ENCODE results near the gene GALNT14.

Gene GALNT14

GRCh38 chr2:31078011-31078410, 60.2 kb downstream of the GALNT14 start:
- no peak for ATAC-seq

DNA sequence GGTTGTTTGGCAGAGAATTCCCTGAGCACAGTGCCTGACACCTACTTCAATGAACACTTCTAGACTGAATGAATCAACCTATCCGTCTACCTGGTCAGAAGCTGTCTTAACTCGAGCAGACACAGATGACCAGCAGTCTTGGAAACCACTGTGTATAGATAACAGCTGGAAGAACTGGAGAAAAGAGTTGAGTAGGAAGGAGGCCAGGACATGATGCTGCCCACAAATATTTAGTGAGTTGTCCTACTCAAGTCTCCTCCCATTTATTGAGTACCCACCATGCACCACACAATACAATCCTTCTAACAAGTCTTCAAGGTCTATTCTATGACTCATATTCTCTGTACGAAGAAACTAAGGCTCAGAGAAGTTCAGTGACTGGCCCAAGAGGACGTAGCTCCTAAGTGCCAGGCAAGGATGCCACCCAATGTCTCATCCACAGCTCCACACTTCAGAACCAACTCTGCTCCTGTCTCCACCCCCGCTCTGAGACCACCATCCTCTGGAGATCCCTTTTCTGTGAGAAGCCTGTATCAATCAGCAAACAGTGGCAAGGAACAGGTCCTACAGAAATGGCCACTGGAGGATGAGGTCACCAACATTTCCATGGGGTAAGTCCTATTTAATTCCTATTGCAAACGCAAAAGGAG, 62.2 kb downstream of the GALNT14 start:
- ATAC-seq = no peak
- TF ChIP-seq CSDC2 (CRISPR knock-in tag; IDR thresholded peaks at IDR 0.05) = no peak
- TF ChIP-seq, protein P1, sequence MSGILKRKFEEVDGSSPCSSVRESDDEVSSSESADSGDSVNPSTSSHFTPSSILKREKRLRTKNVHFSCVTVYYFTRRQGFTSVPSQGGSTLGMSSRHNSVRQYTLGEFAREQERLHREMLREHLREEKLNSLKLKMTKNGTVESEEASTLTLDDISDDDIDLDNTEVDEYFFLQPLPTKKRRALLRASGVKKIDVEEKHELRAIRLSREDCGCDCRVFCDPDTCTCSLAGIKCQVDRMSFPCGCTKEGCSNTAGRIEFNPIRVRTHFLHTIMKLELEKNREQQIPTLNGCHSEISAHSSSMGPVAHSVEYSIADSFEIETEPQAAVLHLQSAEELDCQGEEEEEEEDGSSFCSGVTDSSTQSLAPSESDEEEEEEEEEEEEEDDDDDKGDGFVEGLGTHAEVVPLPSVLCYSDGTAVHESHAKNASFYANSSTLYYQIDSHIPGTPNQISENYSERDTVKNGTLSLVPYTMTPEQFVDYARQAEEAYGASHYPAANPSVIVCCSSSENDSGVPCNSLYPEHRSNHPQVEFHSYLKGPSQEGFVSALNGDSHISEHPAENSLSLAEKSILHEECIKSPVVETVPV (CRISPR knock-in tag; IDR thresholded peaks at IDR 0.05) = no peak
- TF ChIP-seq, protein P2, sequence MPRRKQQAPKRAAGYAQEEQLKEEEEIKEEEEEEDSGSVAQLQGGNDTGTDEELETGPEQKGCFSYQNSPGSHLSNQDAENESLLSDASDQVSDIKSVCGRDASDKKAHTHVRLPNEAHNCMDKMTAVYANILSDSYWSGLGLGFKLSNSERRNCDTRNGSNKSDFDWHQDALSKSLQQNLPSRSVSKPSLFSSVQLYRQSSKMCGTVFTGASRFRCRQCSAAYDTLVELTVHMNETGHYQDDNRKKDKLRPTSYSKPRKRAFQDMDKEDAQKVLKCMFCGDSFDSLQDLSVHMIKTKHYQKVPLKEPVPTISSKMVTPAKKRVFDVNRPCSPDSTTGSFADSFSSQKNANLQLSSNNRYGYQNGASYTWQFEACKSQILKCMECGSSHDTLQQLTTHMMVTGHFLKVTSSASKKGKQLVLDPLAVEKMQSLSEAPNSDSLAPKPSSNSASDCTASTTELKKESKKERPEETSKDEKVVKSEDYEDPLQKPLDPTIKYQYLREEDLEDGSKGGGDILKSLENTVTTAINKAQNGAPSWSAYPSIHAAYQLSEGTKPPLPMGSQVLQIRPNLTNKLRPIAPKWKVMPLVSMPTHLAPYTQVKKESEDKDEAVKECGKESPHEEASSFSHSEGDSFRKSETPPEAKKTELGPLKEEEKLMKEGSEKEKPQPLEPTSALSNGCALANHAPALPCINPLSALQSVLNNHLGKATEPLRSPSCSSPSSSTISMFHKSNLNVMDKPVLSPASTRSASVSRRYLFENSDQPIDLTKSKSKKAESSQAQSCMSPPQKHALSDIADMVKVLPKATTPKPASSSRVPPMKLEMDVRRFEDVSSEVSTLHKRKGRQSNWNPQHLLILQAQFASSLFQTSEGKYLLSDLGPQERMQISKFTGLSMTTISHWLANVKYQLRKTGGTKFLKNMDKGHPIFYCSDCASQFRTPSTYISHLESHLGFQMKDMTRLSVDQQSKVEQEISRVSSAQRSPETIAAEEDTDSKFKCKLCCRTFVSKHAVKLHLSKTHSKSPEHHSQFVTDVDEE (CRISPR knock-in tag; IDR thresholded peaks at IDR 0.05) = no peak
- no peak for TF ChIP-seq ZC3H10 (CRISPR knock-in tag; IDR thresholded peaks at IDR 0.05)
- TF ChIP-seq RARB (CRISPR knock-in tag; IDR thresholded peaks at IDR 0.05) = no peak
- TF ChIP-seq, protein P3, sequence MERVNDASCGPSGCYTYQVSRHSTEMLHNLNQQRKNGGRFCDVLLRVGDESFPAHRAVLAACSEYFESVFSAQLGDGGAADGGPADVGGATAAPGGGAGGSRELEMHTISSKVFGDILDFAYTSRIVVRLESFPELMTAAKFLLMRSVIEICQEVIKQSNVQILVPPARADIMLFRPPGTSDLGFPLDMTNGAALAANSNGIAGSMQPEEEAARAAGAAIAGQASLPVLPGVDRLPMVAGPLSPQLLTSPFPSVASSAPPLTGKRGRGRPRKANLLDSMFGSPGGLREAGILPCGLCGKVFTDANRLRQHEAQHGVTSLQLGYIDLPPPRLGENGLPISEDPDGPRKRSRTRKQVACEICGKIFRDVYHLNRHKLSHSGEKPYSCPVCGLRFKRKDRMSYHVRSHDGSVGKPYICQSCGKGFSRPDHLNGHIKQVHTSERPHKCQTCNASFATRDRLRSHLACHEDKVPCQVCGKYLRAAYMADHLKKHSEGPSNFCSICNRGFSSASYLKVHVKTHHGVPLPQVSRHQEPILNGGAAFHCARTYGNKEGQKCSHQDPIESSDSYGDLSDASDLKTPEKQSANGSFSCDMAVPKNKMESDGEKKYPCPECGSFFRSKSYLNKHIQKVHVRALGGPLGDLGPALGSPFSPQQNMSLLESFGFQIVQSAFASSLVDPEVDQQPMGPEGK (CRISPR knock-in tag; IDR thresholded peaks at IDR 0.05; ENCODE audit: borderline replicate concordance) = no peak
- no peak for TF ChIP-seq ESRRG (CRISPR knock-in tag; IDR thresholded peaks at IDR 0.05)
- TF ChIP-seq ISL1 (CRISPR knock-in tag; IDR thresholded peaks at IDR 0.05) = no peak
- no peak for TF ChIP-seq BACH2 (CRISPR knock-in tag; IDR thresholded peaks at IDR 0.05; ENCODE audit: borderline replicate concordance)
- no peak for TF ChIP-seq ARNTL (CRISPR knock-in tag; IDR thresholded peaks at IDR 0.05; ENCODE audit: borderline replicate concordance, low read depth)
- TF ChIP-seq ZNF8 (CRISPR knock-in tag; IDR thresholded peaks at IDR 0.05) = no peak
- no peak for TF ChIP-seq ZNF70 (CRISPR knock-in tag; IDR thresholded peaks at IDR 0.05)
- no peak for TF ChIP-seq TOX (CRISPR knock-in tag; IDR thresholded peaks at IDR 0.05; ENCODE audit: borderline replicate concordance)
- no peak for TF ChIP-seq ZFP3 (CRISPR knock-in tag; IDR thresholded peaks at IDR 0.05)

More at GRCh38 chr2:31078011-31078410, 60.2 kb downstream of the GALNT14 start:
- TF ChIP-seq, protein P4, sequence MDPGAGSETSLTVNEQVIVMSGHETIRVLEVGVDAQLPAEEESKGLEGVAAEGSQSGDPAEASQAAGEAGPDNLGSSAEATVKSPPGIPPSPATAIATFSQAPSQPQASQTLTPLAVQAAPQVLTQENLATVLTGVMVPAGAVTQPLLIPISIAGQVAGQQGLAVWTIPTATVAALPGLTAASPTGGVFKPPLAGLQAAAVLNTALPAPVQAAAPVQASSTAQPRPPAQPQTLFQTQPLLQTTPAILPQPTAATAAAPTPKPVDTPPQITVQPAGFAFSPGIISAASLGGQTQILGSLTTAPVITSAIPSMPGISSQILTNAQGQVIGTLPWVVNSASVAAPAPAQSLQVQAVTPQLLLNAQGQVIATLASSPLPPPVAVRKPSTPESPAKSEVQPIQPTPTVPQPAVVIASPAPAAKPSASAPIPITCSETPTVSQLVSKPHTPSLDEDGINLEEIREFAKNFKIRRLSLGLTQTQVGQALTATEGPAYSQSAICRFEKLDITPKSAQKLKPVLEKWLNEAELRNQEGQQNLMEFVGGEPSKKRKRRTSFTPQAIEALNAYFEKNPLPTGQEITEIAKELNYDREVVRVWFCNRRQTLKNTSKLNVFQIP (CRISPR knock-in tag; IDR thresholded peaks at IDR 0.05; ENCODE audit: borderline replicate concordance, low read depth) = no peak
- TF ChIP-seq ESRRG (CRISPR knock-in tag; IDR thresholded peaks at IDR 0.05) = no peak
- no peak for TF ChIP-seq ZNF70 (CRISPR knock-in tag; IDR thresholded peaks at IDR 0.05)
- TF ChIP-seq ZNF8 (CRISPR knock-in tag; IDR thresholded peaks at IDR 0.05) = no peak
- TF ChIP-seq TCF4 (CRISPR knock-in tag; IDR thresholded peaks at IDR 0.05; ENCODE audit: borderline replicate concordance) = no peak
- TF ChIP-seq CREB5 (CRISPR knock-in tag; IDR thresholded peaks at IDR 0.05; ENCODE audit: low read depth) = no peak
- no peak for TF ChIP-seq PPARA (CRISPR knock-in tag; IDR thresholded peaks at IDR 0.05; ENCODE audit: borderline replicate concordance)
- TF ChIP-seq TOX (CRISPR knock-in tag; IDR thresholded peaks at IDR 0.05; ENCODE audit: borderline replicate concordance) = no peak
- TF ChIP-seq, protein P2 (CRISPR knock-in tag; IDR thresholded peaks at IDR 0.05) = no peak
- TF ChIP-seq GLIS3 (CRISPR knock-in tag; IDR thresholded peaks at IDR 0.05) = no peak
- TF ChIP-seq CSDC2 (CRISPR knock-in tag; IDR thresholded peaks at IDR 0.05) = no peak
- TF ChIP-seq OSR1 (CRISPR knock-in tag; IDR thresholded peaks at IDR 0.05) = no peak
